CD4-positive, alpha-beta T cell treated with Interferon gamma for 1 hour (primary cell): Measurements from ENCODE around the gene CAPZA2.
"Not testable (repeated sequence)": the region's sequence is repeated elsewhere in the genome, so short reads cannot be mapped to it uniquely, and the experiment has no call there.

Source experiments
- DNase-seq: peaks from one replicate; pipeline ENCODE4 v3.0.0-alpha.2; 2020

Gene CAPZA2

DNA sequence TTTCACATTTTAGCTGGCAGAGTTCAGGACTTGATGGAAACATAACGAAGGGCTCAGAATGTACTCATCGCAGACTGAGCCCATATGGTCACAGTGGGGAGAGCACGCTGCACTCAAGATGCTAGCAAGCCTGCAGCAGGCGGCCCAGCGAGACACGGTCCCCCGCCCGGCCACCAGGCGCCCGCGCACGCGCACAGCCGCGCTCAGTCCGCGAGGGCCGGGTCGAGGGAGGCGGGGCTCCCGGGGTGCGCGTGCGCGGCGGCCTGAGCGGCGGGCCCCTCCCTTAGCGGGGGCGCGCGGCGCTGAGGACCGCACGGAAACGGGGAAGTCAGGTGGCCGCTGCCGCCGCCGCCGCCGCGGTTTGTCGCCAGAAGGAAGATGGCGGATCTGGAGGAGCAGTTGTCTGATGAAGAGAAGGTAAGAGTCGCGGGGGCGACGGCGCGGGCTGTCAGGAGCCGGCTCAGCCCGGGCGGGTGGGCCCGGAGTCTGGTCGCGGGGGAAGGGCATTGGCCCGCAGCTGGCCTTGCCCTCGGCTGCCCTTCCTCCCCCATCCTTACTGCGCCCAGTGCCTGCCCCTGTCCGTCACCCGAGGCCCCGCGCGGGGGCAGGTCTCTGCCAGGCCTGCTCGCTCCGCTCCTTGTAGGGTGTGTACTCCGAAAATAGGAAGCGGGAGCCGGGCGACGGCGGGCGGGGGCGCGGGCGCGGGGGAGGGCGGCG is at the start of gene CAPZA2:
CAPZA2 (plus strand) TSS at position 354 of the 717 bp plus-strand sequence; CDS start at position 379, 25 bp downstream.
- DNase-seq = peak; percentile 93

- DNase-seq = no peak
Observed at GRCh38 chr7:116812860-116813259, 49.5 kb upstream of the CAPZA2 start.

DNA sequence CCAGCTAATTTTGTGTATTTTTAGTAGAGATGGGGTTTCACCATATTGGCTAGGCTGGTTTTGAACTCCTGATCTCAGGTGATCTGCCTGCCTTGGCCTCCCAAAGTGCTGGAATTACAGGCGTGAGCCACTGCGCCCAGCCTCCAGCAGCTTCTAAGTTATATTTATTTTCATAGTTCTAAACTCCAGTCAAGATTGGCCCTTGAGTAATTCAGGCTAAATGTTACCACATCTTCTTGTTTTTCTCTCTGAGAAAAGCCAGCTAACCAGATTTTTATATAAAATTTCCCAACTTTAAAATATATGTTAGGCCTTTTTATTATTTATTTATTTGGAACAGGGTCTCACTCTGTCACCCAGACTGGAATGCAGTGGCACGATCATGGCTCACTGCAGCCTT is 49.0 kb upstream of the CAPZA2 start:
- DNase-seq = not testable (repeated sequence)

- no peak for DNase-seq
Observed at GRCh38 chr7:116815041-116815440, 47.3 kb upstream of the CAPZA2 start.

DNA sequence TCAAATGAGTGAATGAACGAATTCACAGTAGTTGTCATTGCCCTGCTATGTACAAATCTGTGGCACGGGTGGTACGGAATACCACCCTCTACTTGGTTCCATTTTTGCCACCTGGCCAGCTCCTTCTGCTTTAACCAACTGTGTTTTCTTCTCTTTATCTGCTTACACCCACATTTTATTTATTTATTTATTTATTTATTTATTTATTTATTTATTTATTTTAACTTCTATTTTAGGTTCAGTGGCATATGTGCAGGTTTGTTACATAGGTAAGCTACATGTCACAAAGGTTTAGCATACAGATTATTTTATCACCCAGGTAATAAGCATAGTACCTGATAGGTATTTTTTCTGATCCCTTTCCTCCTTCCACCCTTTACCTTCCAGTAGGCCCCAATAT is 42.2 kb upstream of the CAPZA2 start:
- DNase-seq = no peak

- not testable (repeated sequence) for DNase-seq
Observed at GRCh38 chr7:116821647-116822046, 40.7 kb upstream of the CAPZA2 start.

- no peak for DNase-seq
Observed at GRCh38 chr7:116824449-116824848, 37.9 kb upstream of the CAPZA2 start.

- no peak for DNase-seq
Observed at GRCh38 chr7:116828281-116828680, 34.1 kb upstream of the CAPZA2 start.

DNA sequence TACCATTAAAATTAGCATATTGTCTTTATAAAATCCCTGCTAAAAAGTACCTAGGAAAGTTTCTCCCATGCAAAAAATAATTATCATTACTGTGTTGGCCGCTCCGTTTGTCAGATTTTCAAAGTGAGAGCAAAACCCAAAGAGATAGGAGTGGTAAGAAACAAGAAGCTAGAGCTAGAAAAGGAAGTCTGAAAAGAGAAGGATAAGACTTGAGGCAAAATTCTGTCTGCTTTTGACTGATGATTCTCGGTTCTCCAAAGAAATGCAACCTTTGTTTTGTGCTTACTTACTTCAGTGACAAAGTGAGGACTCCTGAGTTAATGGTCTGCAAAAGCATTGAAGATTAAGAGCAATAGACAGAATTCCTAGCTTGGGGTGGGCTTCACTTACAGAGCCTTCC is 33.3 kb upstream of the CAPZA2 start:
- DNase-seq = no peak

DNA sequence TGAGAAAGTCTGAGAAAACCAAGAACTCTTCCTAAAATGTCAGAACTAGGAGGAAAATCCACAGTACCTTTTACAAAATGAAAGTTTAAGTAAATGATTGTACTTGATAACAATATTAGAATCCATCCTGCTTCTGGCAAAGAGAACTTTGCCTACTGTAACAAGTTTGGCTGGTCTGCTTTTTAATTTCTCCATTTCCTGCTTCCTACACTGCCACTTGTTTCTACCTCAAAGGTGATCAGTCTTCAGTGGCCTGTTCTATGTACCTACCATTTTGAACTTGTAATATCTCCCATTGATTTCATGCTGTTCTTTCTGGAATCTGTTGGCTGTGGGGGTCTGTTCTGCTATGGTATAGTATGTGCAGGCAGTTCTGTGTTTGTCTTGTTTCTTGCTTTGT is 32.9 kb upstream of the CAPZA2 start:
- no peak for DNase-seq

- no peak for DNase-seq
Observed at GRCh38 chr7:116832692-116833091, 29.7 kb upstream of the CAPZA2 start.

DNA sequence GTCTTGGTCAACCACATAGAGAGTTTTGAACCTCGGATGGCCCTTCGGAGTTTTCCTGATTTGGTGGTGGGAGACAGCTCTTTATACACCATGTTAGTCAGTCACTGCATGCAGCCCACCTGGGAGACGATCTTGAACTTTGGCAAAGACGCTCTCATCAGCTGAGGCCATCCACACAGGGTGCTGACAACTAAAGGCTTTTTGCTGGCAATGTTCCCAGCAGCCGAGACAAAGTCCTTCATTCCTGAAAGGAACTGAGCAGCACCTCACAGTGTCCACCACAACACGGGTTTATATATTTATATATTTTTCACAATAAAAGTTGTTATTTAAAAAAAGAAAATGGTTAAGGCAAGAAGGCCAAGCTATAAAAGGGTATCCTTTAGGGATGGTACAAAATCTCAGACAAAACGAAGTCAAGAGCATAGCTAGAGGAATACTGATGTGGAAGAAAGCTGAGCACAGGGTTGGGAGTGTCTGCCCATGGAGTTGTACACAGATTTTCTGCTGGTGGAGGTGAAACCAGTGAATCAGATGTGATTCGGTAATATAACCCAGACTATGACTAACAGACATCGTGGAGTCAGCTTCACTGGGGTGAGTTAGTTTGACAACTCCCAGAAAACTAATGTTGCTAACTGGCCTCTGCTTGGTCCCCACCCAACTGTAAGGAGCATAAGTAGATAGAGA is 27.4 kb upstream of the CAPZA2 start:
- DNase-seq = no peak

DNA sequence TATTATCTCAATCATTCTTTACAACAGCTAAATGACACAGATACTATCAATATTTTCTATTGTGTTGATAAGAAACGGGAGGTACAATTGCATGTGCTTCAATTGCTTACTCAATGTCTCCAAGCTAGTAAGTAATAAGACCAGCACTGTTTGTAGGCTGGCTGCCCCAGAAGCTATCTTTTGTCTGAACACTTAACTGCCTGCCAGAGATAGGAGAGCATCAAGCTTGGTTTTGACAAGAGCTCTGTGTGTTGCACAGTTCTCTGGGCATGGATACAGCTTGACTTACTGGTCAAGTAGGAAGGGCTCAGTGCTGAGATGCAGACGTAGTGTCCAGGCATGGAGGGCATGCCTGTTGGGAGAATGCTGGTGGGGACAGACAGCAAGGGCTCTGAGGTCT is 26.3 kb upstream of the CAPZA2 start:
- no peak for DNase-seq

DNA sequence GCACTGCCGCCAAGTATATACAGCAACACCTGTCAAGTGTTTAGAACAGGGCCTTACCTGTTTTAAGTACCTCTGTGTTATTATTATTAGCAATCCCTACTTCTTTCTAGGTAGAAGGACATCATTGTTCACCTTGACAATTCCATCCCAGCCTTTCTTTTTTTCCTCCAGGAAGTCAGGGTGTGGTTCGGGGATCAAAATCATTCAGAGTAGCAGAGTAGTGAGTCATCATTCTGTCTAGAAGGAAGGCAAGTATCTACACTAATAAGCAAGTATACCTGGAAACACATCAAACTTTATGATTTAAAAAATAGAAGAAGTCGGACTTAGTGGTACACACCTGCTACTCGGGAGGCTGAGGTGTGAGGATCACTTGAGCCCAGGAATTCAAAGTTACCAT is 25.5 kb upstream of the CAPZA2 start:
- DNase-seq = no peak

GRCh38 chr7:116837586-116837985 is 24.8 kb upstream of the CAPZA2 start:
- no peak for DNase-seq

GRCh38 chr7:116840256-116840655 is 22.1 kb upstream of the CAPZA2 start:
- no peak for DNase-seq

GRCh38 chr7:116842371-116842770 is 20.0 kb upstream of the CAPZA2 start:
- no peak for DNase-seq

GRCh38 chr7:116843378-116843777 is 19.0 kb upstream of the CAPZA2 start:
- peak; percentile 45 for DNase-seq

DNA sequence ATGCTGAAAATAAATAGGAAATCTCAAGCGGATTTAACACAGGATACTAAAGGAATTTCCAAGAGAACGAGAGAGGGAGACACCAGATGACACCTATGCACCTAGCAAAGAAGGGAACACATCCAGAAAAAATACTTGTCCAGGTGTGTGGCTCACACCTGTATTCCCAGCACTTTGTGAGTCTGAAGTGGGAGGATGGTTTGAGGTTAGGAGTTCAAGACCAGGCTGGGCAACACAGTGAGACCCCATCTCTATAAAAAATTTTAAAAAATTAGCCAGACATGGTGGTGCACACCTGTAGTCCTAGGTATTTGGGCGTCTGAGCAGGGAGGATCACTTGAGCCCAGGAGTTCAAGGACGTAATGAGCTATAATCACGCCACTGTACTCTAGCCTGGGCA is 11.2 kb upstream of the CAPZA2 start:
- no peak for DNase-seq

DNA sequence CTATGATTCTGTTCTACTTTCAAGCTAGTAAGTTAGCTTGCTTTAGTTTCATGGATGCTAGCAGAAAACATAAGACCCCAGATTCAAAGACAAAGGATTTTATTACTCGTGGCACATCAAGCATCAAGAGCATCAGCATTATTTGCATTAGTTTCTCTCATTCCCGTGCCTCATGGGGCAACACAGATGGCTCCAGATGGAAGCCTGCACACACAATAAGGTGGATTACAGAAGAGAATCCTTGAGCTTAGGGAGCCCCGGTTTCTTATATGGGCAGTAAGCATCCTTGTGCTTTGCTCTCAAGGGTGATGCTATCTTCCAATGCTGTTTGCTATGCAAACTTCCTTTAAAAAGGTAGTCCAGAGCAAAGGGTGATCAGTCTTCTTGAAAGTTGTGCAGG is 10.7 kb upstream of the CAPZA2 start:
- no peak for DNase-seq

DNA sequence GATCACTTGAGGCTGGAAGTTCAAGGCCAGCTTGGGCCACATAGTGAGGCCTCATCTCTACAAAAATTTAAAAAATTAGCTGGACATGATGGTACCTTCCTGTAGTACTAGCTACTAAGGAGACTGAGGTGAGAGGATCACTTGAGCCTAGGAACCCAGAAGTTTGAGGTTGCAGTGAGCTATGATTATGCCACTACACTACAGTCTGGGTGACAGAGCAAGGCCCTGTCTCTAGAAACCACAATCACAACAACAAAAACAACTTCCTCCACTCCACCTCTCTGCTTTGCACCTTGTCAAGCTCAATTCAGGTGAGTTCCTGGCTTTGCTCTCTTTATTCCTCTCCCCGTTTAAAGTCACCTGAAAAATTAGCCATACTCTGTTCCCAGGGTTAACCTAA is 8.3 kb upstream of the CAPZA2 start:
- no peak for DNase-seq

- DNase-seq = no peak
Observed at GRCh38 chr7:116857052-116857451, 5.3 kb upstream of the CAPZA2 start.

- DNase-seq = no peak
Observed at GRCh38 chr7:116859323-116859722, 3.1 kb upstream of the CAPZA2 start.

GRCh38 chr7:116861717-116862116 is 670 bp upstream of the CAPZA2 start:
- DNase-seq = no peak
